IMR-90 (cell line): ENCODE results near the gene PAK1IP1. TPM values are rescaled to one million over a fixed set of nuclear protein-coding genes. Genes with fewer than 3 reads are reported as not detected.

Source experiments
- ATAC-seq: fragments of 200-7000 bp; cut with Tn5 transposase; 2 replicates; pipeline ENCODE4 v1.9.1; 2020; ENCODE audit warnings: low read depth, mild to moderate bottlenecking, moderate library complexity
- BruUV-seq: library from RNA; stranded (reverse); fragments of 400-500 nt; replicated peaks from 2 replicates; lab custom pipeline; 2021; lab: Mats Ljungman, UMichigan
- CTCF ChIA-PET: fragments of 300-600 bp; formaldehyde crosslinking; extraction: SDS; loops from one replicate; lab custom pipeline; 2021; ENCODE audit warnings: antibody characterized with exemption; lab: Yijun Ruan, JAX
- POLR2A ChIA-PET: fragments of 300-600 bp; sonication (Branson Sonifier 250); formaldehyde crosslinking; loops from one replicate; lab custom pipeline; 2022; ENCODE audit warnings: antibody characterized with exemption; ENCODE audit not compliant: unreplicated experiment; lab: Charles Lee
- DNase-seq: peaks from one replicate; pipeline ENCODE4 v3.0.0; 2013
- H2AFZ ChIP-seq: replicated peaks from 2 replicates; pipeline ENCODE3; 2013; ENCODE audit warnings: low read length, mild to moderate bottlenecking; ENCODE audit not compliant: poor library complexity
- H2AK5ac ChIP-seq: 2 replicates; pipeline ENCODE4 v1.6.1; 2013; ENCODE audit warnings: low read depth, low read length, inconsistent platforms
- H2AK9ac ChIP-seq: replicated peaks from 2 replicates; pipeline ENCODE3; 2013; ENCODE audit warnings: mild to moderate bottlenecking, low read depth, low read length, moderate library complexity; ENCODE audit not compliant: poor library complexity
- H2BK120ac ChIP-seq: 2 replicates; pipeline ENCODE4 v1.6.1; 2013; ENCODE audit warnings: low read depth, low read length, inconsistent platforms
- H2BK15ac ChIP-seq: 3 replicates; pipeline ENCODE4 v1.6.1; 2013; ENCODE audit warnings: low read depth, low read length, inconsistent platforms
- H2BK20ac ChIP-seq: 2 replicates; pipeline ENCODE4 v1.6.1; 2013; ENCODE audit warnings: low read depth, mild to moderate bottlenecking, inconsistent platforms, low read length, moderate library complexity
- H2BK5ac ChIP-seq: 2 replicates; pipeline ENCODE4 v1.6.1; 2013; ENCODE audit warnings: mild to moderate bottlenecking, low read depth, low read length, inconsistent platforms; ENCODE audit not compliant: poor library complexity, severe bottlenecking
- H3K14ac ChIP-seq: replicated peaks from 2 replicates; pipeline ENCODE4 v1.6.1; 2013; ENCODE audit warnings: low read depth, low read length, inconsistent platforms
- H3K18ac ChIP-seq: 2 replicates; pipeline ENCODE4 v1.6.1; 2013; ENCODE audit warnings: low read depth, low read length, control low read depth
- H3K23ac ChIP-seq: 2 replicates; pipeline ENCODE4 v1.6.1; 2013; ENCODE audit warnings: low read depth, low read length, inconsistent platforms
- H3K27ac ChIP-seq: 2 replicates; pipeline ENCODE4 v1.5.1; 2013; ENCODE audit warnings: mild to moderate bottlenecking, control low read depth, low read length; ENCODE audit not compliant: insufficient read depth
- H3K27me3 ChIP-seq: 2 replicates; pipeline ENCODE4 v1.6.1; 2013; ENCODE audit warnings: low read length; ENCODE audit not compliant: control insufficient read depth, insufficient read depth
- H3K36me3 ChIP-seq: 2 replicates; pipeline ENCODE4 v1.6.1; 2013; ENCODE audit warnings: low read length, mixed read lengths; ENCODE audit not compliant: control insufficient read depth, insufficient read depth
- H3K4ac ChIP-seq: 2 replicates; pipeline ENCODE4 v1.6.1; 2013; ENCODE audit warnings: low read depth, low read length, inconsistent platforms
- H3K4me1 ChIP-seq: 2 replicates; pipeline ENCODE4 v1.6.1; 2013; ENCODE audit warnings: low read length, mixed read lengths; ENCODE audit not compliant: control insufficient read depth, insufficient read depth
- H3K4me2 ChIP-seq: 2 replicates; pipeline ENCODE4 v1.6.1; 2013; ENCODE audit warnings: low read depth, mild to moderate bottlenecking, control low read depth, low read length, moderate library complexity
- H3K4me3 ChIP-seq: 2 replicates; pipeline ENCODE4 v1.5.1; 2013; ENCODE audit warnings: low read depth, mild to moderate bottlenecking, control low read depth, low read length, moderate library complexity; ENCODE audit not compliant: insufficient read depth
- H3K56ac ChIP-seq: 2 replicates; pipeline ENCODE4 v1.6.1; 2013; ENCODE audit warnings: low read length, inconsistent platforms; ENCODE audit not compliant: insufficient read depth; ENCODE audit errors: extremely low read depth
- H3K79me1 ChIP-seq, 2 experiments: 2 replicates each; pipeline ENCODE4 v1.6.1; 2013; ENCODE audit warnings: low read length in 2 of 2, inconsistent platforms in 1 of 2, low read depth in 1 of 2
- H3K9ac ChIP-seq: 2 replicates; pipeline ENCODE4 v1.6.1; 2013; ENCODE audit warnings: low read depth, low read length, control low read depth
- H3K9me1 ChIP-seq: 2 replicates; pipeline ENCODE4 v1.6.1; 2013; ENCODE audit warnings: low read length, inconsistent platforms; ENCODE audit not compliant: insufficient read depth
- H3K9me3 ChIP-seq: 2 replicates; pipeline ENCODE4 v1.6.1; 2013; ENCODE audit warnings: low read length; ENCODE audit not compliant: control insufficient read depth, insufficient read depth
- H4K20me1 ChIP-seq: 2 replicates; pipeline ENCODE4 v1.6.1; 2013; ENCODE audit warnings: low read length, inconsistent platforms; ENCODE audit not compliant: insufficient read depth
- H4K5ac ChIP-seq: 2 replicates; pipeline ENCODE4 v1.6.1; 2013; ENCODE audit warnings: mild to moderate bottlenecking, low read depth, low read length, control low read depth
- H4K8ac ChIP-seq, 2 experiments: 2 replicates each; pipeline ENCODE4 v1.6.1; 2013; ENCODE audit warnings: low read depth in 2 of 2, low read length in 2 of 2, control low read depth in 1 of 2, inconsistent platforms in 1 of 2
- H4K91ac ChIP-seq: 2 replicates; pipeline ENCODE4 v1.6.1; 2013; ENCODE audit warnings: low read depth, low read length, inconsistent platforms; ENCODE audit not compliant: insufficient read depth
- BHLHE40 ChIP-seq: fragments of 150-350 bp; IDR thresholded peaks from 2 replicates; pipeline ENCODE4 v1.6.1; 2016; ENCODE audit warnings: mild to moderate bottlenecking, low read depth, low read length
- CEBPB ChIP-seq: IDR thresholded peaks from 2 replicates; pipeline ENCODE4 v1.6.1; 2012; ENCODE audit warnings: low read depth, low read length, improper control_type of control experiment
- CHD1 ChIP-seq: IDR thresholded peaks from 2 replicates; pipeline ENCODE4 v1.6.1; 2012; ENCODE audit warnings: low read depth, low read length, improper control_type of control experiment
- CTCF ChIP-seq: conservative IDR thresholded peaks from 2 replicates; pipeline ENCODE4 v1.5.1; 2012; ENCODE audit warnings: mild to moderate bottlenecking, low read depth, low read length, improper control_type of control experiment
- FOS ChIP-seq: fragments of 150-350 bp; IDR thresholded peaks from 2 replicates; pipeline ENCODE4 v1.6.1; 2016; ENCODE audit warnings: low read depth, low read length
- MAFK ChIP-seq: IDR thresholded peaks from 2 replicates; pipeline ENCODE4 v1.6.1; 2012; ENCODE audit warnings: low read depth, low read length, improper control_type of control experiment
- MAZ ChIP-seq: IDR thresholded peaks from 2 replicates; pipeline ENCODE4 v1.6.1; 2012; ENCODE audit warnings: low read depth, mild to moderate bottlenecking, low read length, improper control_type of control experiment, moderate library complexity, borderline replicate concordance
- MXI1 ChIP-seq: IDR thresholded peaks from 2 replicates; pipeline ENCODE4 v1.6.1; 2012; ENCODE audit warnings: low read depth, mild to moderate bottlenecking, low read length, moderate library complexity, borderline replicate concordance
- NFE2L2 ChIP-seq: fragments of 150-350 bp; IDR thresholded peaks from 2 replicates; pipeline ENCODE4 v1.6.1; 2016; ENCODE audit warnings: low read depth, mild to moderate bottlenecking, low read length
- POLR2A ChIP-seq: IDR thresholded peaks from 2 replicates; pipeline ENCODE4 v1.6.1; 2012; ENCODE audit warnings: mild to moderate bottlenecking, low read depth, low read length
- RAD21 ChIP-seq: IDR thresholded peaks from 2 replicates; pipeline ENCODE4 v1.6.1; 2012; ENCODE audit warnings: low read length, improper control_type of control experiment
- RCOR1 ChIP-seq: IDR thresholded peaks from 2 replicates; pipeline ENCODE4 v1.6.1; 2012; ENCODE audit warnings: mild to moderate bottlenecking, low read length, improper control_type of control experiment; ENCODE audit not compliant: insufficient replicate concordance
- RFX5 ChIP-seq: IDR thresholded peaks from 2 replicates; pipeline ENCODE4 v1.8.0; 2012; ENCODE audit warnings: low read depth, mild to moderate bottlenecking, low read length, moderate library complexity
- SMC3 ChIP-seq: fragments of 150-350 bp; IDR thresholded peaks from 2 replicates; pipeline ENCODE4 v1.6.1; 2016; ENCODE audit warnings: low read depth, mild to moderate bottlenecking, antibody characterized with exemption, low read length, moderate library complexity
- WGBS, 2 experiments: methylation state at CpG; one replicate each; pipeline versions ENCODE4 v1.1.5 to v1.1.7; 2013; ENCODE audit warnings: missing lambda C conversion rate in 2 of 2; ENCODE audit not compliant: insufficient read length in 1 of 2; ENCODE audit errors: extremely low coverage in 2 of 2; 5-methylcytosine and 5-hydroxymethylcytosine counted together
- dilution Hi-C: fragments of 300-500 bp; cut with HindIII; formaldehyde crosslinking; loops from one replicate; pipeline ENCODE4 v1.14.3; 2018; ENCODE audit warnings: low sequenced_read_pairs; ENCODE audit not compliant: unreplicated experiment
- in situ Hi-C: fragments of 300-500 bp; cut with MboI; formaldehyde crosslinking; loops from 3 replicates; pipeline ENCODE4 v1.14.3; 2019; ENCODE audit warnings: low sequenced_read_pairs, inconsistent platforms, mixed read lengths
- intact Hi-C: fragments of 100-400 bp; cut with micrococcal nuclease; formaldehyde crosslinking; loops from 2 replicates; pipeline ENCODE4 v1.10.0; 2022
- polyA plus RNA-seq, 3 experiments: library from polyadenylated mRNA; depleted of rRNA; stranded (reverse); fragments of >200 nt; gene quantifications; 2 replicates each; pipeline ENCODE4 v1.2.3, GENCODE V29; 2012; ENCODE audit warnings: low replicate concordance in 1 of 3
- total RNA-seq: library from RNA; depleted of rRNA; stranded (reverse); fragments of >200 nt; gene quantifications from 2 replicates; pipeline ENCODE4 v1.2.3, GENCODE V29; 2012
- TF ChIP-seq, protein P1 (sequence below): fragments of 150-350 bp; IDR thresholded peaks from 2 replicates; pipeline ENCODE4 v1.6.1; 2017; ENCODE audit warnings: mild to moderate bottlenecking, antibody characterized with exemption, low read length, low read depth
- TF ChIP-seq, protein P2 (sequence below): fragments of 150-350 bp; IDR thresholded peaks from 2 replicates; pipeline ENCODE4 v1.6.1; 2016; ENCODE audit warnings: low read depth, mild to moderate bottlenecking, low read length, moderate library complexity, borderline replicate concordance

The PAK1IP1 gene
- total and polyA plus RNA-seq, 2 of the 4 experiments (the other 2 are of a cell fraction): 16.9 to 22.9 TPM

DNA sequence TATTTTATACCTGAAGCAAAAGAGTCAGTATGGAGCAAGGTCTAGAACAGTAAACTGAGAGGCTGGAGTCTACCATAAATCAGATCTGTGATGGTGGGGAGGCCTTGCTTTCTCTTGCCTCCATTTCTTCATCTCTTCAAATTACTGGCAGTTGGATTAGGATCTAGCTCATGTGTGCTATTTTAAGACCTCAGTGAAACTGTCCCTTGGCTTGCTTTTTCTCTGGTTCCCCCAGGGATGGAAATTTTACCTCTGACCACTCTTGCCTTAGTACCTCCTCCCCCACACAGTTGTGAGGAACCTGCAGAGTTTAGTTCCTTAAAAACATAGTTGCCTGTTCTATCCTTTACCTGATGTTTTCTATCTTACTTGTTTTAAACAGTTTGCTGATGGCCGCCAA, 61.3 kb downstream of the PAK1IP1 start:
- no peak overlapping the region for H4K91ac ChIP-seq
- ChIA-PET POLR2A (no interaction called here), CTCF (no interaction called here)
- no peak overlapping the region for H3K27ac ChIP-seq
- H3K9me1 ChIP-seq: peaks cover 9% of the 10 kb centered on the region; the same call in 1 of the 2 replicates
- BruUV-seq: no TSS peak
- dilution Hi-C loops: no loop called here
- H3K36me3 ChIP-seq: peaks cover 33% of the 10 kb centered on the region
- H3K56ac ChIP-seq: no peak overlapping the region
- H2BK120ac ChIP-seq: no peak overlapping the region
- H4K5ac ChIP-seq: no peak overlapping the region
- H2BK15ac ChIP-seq: no peak overlapping the region
- no peak overlapping the region for H2AFZ ChIP-seq
- H3K9ac ChIP-seq: no peak overlapping the region
- no peak overlapping the region for H2AK9ac ChIP-seq
- peaks cover 31 to 67% of the 10 kb centered on the region in 2 experiments for H3K79me1 ChIP-seq
- H3K18ac ChIP-seq: no peak overlapping the region
- no peak overlapping the region for H2BK20ac ChIP-seq
- H2BK5ac ChIP-seq: no peak overlapping the region
- no peaks in the 10 kb centered on the region for H4K20me1 ChIP-seq
- in situ Hi-C loops: no loop called here
- ATAC-seq: no peak
- H3K4me3 ChIP-seq: no peak overlapping the region
- H3K4me2 ChIP-seq: no peak overlapping the region
- intact Hi-C loops: no loop called here
- no peak overlapping the region for H3K14ac ChIP-seq
- H3K27me3 ChIP-seq: no peaks in the 10 kb centered on the region
- H3K23ac ChIP-seq: no peak overlapping the region
- no peak for TF ChIP-seq CEBPB
- no peak for TF ChIP-seq MAZ
- TF ChIP-seq CHD1: no peak
- TF ChIP-seq FOS: no peak
- no peak for TF ChIP-seq RAD21
- TF ChIP-seq RFX5: no peak
- no peak for TF ChIP-seq MAFK
- no peak for TF ChIP-seq SMC3
- TF ChIP-seq, protein P1, sequence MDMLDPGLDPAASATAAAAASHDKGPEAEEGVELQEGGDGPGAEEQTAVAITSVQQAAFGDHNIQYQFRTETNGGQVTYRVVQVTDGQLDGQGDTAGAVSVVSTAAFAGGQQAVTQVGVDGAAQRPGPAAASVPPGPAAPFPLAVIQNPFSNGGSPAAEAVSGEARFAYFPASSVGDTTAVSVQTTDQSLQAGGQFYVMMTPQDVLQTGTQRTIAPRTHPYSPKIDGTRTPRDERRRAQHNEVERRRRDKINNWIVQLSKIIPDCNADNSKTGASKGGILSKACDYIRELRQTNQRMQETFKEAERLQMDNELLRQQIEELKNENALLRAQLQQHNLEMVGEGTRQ: no peak
- TF ChIP-seq, protein P2, sequence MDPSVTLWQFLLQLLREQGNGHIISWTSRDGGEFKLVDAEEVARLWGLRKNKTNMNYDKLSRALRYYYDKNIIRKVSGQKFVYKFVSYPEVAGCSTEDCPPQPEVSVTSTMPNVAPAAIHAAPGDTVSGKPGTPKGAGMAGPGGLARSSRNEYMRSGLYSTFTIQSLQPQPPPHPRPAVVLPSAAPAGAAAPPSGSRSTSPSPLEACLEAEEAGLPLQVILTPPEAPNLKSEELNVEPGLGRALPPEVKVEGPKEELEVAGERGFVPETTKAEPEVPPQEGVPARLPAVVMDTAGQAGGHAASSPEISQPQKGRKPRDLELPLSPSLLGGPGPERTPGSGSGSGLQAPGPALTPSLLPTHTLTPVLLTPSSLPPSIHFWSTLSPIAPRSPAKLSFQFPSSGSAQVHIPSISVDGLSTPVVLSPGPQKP: no peak
- TF ChIP-seq POLR2A: no peak
- TF ChIP-seq NFE2L2: no peak
- no peak for TF ChIP-seq RCOR1
- no peak for TF ChIP-seq MXI1
- TF ChIP-seq BHLHE40: no peak
- no peak for TF ChIP-seq CTCF
- DNase-seq: no peak
- no peaks in the 10 kb centered on the region for H3K9me3 ChIP-seq
- no peak overlapping the region for H2AK5ac ChIP-seq
- WGBS, 2 experiments: no CpG with 5 or more reads among the region's 1 CpG
- no peak overlapping the region for H4K8ac ChIP-seq
- peaks cover 2% of the 10 kb centered on the region for H3K4me1 ChIP-seq
- no peak overlapping the region for H3K4ac ChIP-seq
